COR-L47 (cell line): ENCODE measurements around the gene GPSM1.

Experiments
- DNase-seq: peaks from one replicate; lab custom pipeline; 2025; lab: John Stamatoyannopoulos, UW

GPSM1 gene

DNA sequence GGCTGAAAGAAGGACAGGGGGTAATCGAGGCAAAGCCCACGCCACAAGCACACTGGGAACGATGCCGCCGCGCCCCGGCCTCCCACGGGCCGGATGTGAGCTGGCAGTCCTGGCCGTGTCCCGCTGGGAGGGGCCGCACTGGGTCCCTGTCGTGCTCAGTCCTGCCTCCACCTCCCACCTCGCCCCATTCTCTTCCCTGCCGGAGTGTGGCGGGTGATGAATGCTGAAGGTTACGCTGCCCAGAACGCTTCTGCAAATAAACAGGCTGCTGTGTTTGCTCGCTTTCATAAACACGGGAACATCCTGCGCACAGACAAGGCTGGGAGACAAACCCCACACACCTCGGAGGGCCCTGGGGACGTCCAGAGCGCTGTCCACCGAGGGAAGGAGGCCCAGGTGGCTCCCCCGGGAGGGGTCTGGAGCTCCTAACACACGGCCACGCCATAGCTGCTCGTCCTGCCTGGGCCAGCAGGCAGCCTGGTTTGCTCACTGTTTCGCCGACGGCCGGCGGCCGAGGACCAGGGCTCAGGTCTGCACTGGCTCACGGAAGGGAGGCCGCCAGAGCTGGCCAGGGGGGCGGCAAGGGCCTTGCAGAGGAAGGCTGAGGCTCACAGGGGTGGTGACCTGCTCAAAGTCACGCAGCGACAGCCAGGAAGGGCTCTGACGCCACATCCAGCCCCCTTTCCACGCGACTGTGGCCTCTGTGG is 33.9 kb downstream of the GPSM1 start:
- no peak for DNase-seq

DNA sequence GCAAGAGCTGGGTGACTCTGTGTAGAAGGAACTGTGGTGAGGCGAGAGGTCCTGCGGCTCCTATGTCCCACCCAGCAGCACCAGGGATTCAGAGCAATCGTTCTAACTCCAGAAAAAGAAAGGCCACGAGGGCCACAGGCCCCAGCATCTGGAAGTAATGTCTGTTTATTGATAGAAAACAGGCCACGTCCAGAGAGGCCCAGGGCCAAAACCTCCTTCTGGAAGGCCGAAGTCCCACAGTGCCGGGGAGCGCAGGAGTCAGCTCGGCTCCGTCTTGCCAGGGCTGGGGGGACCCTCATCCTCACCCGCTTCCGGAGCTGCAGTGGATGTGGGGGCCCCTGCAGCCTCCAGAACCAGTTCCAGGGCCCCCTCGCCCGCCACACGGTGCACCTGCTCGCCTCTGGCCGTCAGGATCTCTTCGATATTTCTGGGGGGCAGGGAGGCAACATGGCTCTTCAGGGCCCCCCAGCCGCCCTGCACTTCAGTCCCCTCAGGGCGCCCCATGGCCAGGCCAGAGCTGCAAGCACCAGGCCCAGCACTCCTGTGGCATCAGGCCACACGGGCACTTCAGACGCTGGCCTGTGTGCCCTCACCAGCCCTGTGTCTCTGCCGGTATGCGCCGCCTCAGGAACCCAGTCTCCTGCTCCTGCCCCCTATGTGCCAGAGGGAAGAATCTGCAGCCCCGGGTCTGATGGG is 34.6 kb downstream of the GPSM1 start:
- no peak for DNase-seq

DNA sequence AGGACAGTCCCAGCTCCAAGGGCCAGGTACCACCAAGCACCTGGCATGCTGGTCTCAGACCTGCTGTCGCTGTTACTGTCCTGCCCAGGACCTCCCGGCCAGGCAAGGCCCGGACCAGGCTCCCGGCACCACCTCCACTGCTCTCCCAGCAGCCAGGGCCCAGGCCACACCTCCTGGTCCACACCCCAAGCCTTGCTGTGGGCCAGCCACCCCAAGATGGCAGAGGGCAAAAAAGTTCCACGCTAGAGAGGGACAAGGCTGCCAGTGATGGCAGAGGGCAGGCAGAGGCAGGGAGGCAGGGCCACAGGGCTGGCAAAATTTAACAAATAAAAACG is 35.1 kb downstream of the GPSM1 start:
- no peak for DNase-seq

DNA sequence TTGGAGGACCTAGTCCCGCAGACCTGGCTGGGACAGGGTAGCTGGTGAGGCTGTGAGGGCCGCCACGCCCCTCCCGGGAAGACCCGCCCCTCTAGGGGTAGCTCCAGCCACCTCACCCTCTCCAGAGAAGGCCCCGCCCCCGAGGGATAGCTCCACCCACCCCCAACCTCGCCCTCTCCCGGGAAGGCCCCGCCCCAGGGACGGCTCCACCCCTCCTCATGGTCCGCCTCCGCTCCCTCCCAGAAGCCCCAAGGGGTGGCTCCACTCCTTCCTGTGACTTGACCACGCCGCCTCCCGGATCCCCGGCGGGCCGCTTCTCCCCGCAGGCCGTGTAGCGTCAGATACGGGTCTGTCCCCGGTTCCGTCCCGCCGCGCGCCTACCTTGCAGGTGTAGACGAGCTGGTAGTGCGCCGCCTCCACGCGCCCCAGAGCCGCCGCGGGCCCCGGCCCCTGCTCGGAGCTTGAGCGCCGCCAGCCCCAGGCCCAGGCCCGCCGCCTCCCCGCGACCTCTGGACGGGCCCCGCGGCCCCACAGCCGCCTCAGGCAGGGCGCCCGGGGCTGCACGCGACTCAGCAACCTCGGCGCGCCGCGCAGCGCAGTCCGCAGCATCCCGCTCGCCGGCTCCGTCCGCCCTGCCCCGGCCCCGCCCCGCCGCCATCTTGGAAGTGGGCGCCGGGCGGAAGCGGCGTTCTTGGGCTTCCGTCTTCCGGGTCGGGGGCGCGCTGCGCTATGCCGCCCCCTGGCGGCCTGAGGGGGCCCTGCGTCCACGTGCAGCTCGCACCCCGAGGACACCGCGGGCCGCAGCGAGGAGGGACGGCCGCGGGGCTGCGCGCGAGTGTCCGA is 36.0 kb downstream of the GPSM1 start, which contains the start of gene DNLZ:
DNLZ (minus strand) TSS at position 639 of the 843 bp plus-strand sequence; CDS start at position 609, 30 bp downstream.
- peak; percentile 89 for DNase-seq

DNA sequence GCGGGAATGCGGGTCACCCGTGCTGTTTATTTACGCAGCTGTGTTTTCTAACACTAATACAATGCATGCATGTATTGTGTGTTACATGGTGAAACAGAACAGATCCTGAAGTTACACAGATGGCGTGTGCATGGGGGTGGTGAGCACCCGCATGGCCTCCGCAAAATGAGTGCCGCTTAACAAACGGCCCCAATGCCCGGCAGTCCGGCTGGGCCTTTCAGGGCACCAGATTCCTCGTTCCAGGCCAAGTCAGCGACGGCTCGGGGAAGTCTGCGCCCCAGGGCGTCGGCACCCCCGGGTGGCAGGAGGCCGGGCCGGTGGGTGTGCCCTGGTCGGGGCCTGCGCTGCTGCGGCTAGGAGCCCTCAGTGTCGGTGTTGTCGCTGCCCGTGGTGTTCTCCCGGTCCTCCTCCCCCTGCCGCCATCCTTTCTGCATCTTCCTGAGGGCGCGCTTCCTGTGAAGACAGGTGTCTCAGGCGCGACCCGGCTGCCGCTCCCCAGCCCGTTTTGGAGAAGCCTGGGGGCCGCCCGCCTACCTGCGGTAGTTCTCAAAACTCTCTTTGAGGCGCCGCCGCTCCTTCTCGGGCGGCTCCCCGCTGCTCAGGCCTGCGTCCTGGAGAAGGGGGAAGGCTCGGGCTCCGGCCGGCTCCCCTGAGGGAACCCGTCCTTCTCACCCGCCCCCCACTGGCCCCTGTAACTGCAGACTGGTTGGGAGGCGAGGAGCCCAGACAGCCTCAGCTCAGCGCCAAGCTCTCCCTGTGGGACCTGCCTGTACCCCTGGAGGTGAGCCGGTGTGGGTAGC is 36.8 kb downstream of the GPSM1 start:
- DNase-seq, result no peak

DNA sequence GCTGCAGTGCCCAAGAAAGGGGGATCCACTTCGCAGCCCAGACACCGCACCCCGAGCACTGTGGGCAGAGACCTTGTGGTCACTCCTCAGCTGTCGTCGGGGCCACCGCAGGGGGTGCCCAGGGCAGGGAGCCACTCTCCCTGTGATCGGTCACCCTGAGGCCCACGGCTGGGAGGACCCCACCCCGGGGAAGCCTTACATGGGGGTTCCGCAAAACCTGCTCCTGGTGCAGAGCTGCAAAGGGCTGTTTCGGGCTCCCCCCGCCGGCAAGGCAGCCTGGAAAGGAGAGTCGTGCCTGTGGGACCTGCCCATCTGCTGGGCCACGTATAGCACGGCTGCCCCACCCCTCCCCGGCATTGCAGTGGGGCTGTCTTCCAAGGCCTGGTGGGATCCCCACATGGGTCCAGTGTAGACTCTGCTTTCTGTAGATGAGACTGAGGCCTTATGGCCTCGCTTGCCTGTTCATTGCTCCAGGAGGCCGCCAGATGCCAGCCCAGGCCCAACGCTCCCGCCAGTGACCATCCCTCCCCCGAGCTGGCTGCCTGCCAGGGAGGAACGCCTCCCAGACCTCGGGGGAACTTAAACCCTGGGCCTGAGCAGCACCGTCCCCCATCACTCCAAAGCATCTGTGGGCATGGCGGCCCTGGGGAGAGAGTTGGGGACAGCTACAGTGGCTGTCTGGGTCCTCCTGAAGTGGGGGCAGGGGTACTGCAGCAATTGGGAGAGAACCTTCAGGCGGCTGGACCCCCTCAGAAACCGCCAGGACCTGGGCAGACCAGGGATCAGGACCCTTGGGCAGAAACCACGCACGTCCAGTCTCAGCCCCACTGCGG is 37.8 kb downstream of the GPSM1 start:
- DNase-seq, result no peak

DNA sequence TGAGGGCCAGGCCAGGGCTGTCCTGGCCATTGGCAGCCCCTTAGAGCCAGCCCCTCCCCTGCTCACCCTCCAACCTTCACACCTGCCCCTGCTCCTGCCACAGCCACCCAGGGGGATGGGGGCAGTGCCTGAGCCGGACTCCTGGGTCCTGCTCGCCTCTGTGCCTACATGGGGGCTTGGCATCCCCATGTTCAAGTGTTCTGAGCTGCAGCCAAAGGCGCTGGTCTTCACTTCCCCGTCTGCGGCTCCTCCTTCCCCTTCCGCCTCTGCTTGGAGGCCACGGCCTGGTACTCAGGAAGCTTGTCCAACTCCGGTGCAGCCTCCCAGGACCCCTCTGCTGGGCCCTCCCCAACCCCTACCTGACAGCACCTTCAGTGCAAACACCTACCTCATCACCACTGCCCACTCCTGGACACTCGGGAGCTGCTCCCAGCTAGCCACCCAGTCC is 38.5 kb downstream of the GPSM1 start:
- no peak for DNase-seq

DNA sequence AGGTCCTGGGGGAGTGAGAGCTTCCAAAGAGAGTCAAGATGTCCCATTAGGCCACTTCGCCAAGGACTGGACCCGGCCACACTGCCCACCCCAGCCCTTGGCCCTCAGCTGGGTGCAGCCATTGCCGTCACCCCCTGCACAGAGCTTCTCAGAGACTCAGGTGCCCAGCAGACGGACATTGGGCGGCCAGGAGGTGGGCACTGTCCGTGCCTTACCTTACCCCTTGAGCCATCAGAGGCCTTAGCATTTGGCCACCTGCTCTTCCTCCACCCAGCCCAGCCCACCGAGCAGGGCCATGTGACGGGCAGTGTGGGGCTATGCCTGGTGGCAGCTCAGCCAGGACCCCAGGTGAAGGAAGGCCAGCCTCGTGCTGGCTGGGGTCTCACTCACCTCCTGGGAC is 39.5 kb downstream of the GPSM1 start:
- DNase-seq, result no peak

DNA sequence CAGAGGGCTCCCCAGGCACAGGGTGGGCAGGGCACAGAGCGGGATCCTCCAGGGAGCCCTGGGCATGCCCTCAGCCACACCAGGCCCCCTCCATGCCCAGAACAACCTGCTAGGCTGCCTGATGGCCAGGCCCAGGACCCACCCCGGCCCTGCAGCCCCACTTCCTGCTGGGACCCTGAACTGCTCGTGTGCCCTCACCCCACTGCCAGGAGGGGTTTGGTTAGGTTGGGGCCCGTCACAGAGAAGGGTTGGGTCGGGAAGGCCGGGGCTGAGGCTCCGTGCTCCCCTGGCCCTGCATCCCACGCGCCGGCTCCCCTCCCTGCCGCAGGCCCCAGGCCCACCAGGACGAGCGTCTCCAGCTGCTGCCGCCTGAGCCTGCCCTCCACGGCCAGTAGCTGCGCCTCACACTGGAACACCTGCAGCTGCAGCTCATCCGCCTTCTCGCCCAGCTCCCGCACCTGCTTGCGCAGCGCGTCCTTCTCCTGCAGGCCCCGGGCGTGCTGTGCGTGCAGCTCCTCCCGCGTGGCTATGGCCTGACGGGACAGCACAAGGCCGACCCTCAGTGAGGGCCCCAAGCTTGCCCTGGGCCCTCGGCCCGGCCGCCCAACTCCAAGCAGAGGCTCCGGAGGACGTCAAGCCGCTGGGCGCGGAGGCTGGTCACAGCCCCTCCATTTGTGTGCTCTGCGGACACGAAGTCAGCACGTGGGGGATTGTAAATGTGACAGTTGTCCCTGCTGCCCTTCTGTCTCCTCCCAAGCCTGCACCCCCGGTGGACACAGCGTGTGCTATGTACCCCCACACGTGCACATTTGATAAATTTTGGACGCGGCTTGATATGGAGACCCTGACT is 40.2 kb downstream of the GPSM1 start:
- no peak for DNase-seq

DNA sequence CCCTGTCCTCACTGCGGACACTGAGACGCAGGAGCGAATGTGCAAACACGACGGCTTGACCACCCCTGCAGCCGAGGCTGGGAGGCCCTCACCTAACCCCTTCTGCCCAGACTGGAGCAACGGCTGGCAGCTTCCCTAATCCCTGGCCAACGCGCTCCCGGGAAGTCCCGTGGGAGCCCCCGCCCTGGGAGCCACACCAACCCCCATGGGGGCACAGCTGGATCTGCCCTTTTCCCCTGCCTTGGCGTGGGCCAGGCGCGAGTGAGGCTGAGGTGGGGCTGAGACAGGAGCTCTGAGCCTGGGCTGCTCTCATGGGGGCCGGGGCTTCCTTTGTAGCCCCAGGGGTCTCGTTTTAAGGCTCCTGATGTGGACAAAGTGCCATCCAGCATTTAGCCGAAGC is 40.9 kb downstream of the GPSM1 start:
- DNase-seq, result no peak

DNA sequence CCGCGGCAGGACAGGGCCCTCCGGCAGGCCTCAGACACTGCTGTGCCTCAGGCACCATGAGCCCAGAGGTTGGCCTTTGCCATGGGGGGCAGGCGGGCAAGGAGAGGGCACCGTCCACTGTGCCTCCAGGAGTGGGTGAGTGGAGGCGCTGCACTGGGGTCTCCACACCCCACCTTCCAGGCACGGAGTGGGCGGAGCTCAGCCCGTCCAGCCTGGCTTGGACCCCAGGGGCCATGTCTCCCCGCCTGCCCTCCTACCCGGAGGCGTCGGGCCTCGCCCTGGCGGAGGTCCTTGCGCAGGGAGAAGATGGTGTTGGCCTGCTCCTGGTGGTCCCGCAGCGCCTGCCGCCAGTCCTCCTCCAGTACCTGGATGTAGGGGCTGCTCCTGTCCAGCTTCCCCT is 42.7 kb downstream of the GPSM1 start:
- DNase-seq, result no peak

DNA sequence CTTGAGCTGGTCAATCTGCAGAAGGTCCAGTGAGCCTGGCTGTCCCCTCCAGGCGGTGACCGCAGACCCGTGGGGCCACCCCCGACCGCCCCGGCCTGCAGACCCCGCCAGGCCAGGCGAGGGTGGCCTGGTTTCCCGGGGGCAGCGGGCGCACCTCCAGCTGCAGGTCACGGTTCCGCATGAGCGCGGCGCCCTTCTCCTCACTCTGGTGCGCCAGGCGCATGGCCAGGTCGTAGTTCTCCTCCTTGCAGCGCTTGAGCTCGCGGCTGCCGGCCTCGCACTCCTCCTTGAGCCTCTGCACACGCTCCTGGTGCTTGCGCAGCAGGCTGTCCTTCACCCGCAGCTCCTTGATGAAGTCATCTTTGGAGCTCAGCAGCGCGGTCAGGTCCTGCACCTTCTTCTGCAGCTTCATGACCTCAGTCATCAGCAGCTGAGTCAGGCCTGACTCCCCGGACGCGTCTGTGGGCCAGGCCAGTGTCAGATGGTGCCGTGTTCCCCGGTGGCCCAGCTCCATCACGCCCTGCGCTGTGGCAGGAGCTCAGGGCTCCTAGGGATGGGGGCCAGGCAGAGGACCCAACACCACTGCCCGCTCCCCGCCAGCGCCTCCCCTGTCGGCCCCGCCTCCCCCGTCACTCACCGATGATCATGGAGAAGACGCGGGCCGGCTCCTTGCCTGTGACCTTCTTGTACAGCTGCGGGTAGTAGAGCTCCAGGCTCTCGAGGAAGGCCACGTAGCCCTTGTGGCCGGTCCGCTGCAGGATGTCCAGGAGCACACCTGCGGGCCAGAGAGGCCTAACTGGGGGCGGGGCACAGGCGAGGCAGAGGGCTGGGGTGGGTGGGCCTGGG is 43.6 kb downstream of the GPSM1 start:
- no peak for DNase-seq

DNA sequence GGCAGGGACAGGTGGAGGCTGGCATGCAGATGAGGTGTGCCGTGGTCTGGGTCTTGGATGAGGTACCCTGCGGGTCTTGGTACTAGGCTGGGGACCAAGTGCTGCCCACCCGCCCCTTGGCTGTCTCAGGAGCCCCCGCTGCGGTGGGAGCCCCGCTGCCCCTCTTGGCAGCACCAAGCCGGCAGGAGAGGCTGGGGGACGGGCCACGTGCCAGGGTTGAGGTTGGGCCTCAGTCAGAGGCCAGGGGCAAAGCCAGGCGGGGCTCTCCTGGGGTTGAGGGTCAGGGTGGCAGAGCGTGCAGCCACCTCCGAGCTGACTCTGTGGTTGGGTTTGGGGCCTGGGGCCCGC is 44.2 kb downstream of the GPSM1 start:
- DNase-seq, result no peak

DNA sequence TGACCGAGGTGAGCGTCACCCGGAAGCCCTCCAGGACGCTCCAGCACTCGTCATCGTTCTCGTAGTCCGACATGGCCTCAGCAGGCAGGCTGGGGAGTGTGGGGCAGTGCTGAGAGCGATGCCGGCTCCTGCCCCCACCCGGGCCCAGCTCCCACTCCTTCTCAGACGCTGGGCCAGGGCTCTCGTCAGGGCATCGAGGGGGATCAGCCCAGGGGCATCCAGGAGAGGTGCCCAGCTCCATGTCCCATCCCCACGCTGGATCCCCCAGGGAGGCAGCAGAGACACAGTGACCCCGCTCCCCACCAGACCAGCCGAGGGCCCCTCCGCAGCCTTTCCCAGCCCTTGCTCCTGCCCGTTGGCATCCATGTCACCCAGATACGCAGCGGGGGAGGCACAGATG is 44.7 kb downstream of the GPSM1 start:
- DNase-seq, result no peak

DNA sequence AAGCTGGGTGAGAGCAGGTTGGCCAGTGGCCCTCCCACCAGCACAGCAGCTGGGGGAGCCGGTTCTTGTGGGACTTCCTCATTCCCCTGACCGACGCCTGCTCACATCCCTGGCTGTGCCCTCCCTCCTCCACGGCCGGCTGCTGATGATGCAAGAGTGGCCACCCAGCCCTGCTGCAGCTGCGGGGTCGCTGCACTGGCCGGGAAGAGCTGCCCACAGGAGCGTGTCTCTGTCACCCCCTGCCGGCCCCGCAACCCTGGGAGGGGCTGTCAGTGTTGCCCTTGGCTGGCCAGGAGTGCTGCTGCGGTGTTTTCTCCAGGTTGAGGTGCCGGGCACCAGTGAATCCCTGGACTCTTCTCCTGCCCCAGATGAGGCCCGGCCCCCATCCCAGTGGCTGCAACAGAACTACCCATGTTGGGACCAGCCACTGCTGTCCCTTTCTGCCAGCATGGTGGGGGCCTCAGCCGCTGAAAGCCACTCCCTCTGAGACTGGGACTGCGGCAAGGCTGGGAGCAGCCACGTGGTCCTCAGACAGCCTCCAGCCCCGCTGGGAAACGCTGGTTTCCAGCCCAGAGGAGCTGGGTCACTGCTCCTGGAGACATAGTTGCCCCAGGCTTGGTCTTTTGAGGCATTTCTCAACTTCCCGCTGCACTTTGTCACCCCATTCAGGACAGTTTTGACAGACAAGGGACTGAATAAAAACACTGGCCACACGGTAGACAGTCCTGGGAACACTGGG is 45.4 kb downstream of the GPSM1 start:
- DNase-seq, result no peak

DNA sequence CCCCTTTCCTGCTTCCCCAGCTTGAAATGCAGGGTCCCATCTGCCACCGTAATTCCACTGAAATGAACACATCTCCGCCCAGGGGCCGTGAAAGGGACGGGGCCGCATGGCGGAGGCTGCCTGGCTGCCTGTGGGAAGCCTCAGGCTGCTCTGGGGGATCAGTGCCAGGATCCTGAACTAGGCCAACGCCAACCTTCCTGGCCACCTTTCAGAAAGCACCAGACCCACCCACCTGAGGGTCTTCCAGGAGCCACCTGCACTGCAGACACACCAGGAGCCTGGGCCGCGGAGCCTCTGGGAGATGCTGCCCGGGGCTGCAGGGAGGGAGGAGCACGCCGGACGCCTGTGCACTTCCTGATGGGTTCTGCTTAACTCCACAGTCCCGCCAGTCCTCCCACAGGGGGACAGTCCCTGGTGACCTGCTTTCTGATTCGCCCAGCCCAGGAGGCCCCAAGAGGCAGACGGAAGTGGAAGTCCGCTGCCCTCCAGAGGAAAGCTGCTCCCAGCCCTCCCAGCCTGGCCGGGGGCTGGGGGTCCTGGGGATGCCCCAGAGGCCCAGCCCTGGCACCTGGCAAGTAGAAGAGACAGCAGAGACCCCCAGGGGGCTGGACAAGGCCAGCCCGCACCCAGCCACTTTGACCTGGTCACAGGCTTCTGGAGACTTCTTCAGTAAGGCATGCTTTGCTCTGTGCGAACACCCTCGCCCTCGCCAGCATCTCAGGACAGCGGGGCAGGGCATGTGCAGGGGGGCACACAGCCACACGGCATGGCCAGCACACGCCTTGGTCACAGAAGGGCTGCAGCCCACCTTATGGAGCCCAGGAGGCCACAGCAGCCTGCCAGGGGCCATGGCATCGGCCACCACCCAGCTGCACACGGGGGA is 46.2 kb downstream of the GPSM1 start, which contains the start of gene CARD9:
CARD9 (minus strand) TSS at position 370 of the 883 bp plus-strand sequence. CDS start 1,591 bp downstream, outside the sequence.
- DNase-seq, result no peak

DNA sequence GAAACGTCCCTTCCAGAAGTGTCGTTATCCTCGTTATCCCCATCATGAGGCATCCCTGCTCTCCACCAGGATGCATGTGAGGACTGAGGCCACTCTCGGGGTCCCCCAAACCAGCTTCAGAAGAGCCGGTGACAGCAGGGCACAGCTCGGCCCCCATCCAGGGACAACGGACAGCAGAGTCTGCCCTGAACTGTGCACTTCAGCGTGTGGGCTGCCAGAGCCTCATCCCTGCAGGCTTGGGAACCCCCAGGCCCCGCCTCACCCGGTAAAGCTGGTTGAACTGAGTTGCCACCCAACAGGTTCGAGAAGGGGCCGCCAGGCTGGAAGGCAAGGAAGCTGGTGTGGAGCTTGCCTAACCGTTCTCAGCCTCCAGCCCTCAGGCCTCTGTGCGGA is 46.8 kb downstream of the GPSM1 start:
- DNase-seq, result no peak
